ENCODE data around the gene DCUN1D4. TPM values are rescaled to one million over a fixed set of nuclear protein-coding genes. Genes with fewer than 3 reads are reported as not detected.
"Not testable (repeated sequence)": the region's sequence is repeated elsewhere in the genome, so short reads cannot be mapped to it uniquely, and the experiment has no call there.

DCUN1D4 gene
- total RNA-seq, 1 donor from 2014 or later = 21.4 TPM

DNA sequence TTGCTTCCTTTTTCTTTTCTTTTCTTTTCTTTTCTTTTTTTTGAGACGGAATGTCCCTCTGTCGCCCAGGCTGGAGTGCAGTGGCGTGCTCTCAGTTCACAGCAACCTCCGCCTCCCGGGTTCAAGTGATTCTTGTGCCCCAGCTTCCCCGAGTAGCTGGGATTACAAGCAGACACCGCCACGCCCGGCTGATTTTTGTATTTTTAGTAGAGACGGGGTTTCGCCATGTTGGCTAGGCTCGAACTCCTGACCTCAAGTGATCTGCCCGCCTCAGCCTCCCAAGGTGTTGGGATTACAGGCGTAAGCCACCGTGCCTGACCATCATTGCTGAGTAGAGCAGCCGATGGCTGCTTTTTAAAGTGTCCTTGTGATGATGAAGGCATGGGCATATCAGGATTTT, 50.4 kb downstream of the DCUN1D4 start:
- not testable (repeated sequence) for DNase-seq (ENCODE audit: low read depth in 2 of 2)

DNA sequence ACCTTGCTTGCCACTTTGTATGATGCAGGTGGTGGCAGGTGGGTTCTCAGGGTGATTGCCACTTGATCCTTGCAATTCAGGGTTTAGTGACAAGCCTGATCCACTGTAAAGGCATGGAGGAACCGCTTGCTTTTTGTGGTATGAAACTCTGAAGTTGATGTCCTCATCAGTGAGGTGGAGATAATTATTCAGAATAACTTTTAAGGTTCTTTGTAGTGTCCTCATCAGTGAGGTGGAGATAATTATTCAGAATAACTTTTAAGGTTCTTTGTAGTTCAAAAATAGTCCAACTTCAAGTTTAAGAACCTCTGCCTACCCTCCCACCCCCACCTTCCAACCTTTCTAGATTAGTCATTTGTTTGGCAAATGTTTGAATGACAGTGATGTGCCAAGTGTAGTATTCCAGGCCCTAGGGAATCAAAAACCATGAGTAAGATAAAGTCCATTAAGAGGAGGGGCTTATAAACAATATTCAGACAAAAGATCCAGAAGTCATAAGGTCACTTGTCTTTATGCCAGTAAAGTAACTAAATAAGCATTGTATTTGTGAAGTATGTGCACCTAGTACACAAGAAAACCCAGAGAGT, 51.2 kb downstream of the DCUN1D4 start:
- peak; percentile 34 to 70 for DNase-seq (ENCODE audit: low read depth in 2 of 2)

DNA sequence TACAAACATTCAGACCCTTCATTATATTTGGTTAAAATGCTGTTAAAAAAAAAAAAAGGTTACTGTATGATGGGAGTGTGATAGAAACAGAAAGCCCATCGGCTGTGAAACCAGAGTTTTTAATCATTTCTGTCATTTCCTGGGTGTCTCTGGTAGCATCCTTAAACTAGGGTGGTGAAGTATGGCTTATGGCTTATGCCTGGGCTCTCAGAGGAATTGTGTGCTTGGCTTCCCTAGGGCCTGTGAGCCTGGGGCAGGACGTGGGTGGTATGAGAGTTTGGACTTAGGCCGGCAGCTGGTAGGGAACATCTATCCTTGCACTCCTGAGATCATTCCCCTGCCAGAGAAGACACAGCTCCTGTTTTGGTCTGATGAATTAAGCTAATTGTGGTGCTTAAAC, 52.2 kb downstream of the DCUN1D4 start:
- DNase-seq (ENCODE audit: low read depth in 2 of 2) = no peak

DNA sequence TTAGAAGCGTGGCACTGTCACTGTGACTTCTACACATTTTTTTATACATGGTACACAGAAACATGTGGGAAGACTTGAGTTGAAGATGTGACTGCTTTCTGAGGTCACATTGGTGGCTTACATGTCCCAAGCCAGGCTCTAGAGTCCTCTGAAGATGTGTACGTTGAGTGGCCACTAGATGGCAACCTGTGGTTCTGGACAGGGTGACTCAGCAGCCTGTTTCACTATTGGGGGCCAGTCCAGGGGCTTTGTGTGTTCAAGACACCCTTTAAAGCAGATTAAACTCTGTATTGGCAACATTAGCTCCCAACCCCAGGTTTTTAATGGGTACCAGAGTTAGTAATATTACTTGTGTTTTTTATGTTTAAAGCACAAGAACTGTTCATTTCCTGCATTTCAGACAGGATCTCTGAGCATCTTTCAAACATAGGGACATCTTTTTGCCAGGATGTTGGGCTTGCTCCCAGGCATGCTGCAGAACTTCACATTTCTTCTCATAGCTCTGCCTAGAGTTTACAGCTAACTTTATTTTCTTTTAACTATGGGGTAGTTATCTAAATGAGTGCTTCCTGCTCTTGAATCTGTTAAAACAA, 53.0 kb downstream of the DCUN1D4 start:
- DNase-seq (ENCODE audit: low read depth in 2 of 2) = peak; percentile 50 to 77

DNA sequence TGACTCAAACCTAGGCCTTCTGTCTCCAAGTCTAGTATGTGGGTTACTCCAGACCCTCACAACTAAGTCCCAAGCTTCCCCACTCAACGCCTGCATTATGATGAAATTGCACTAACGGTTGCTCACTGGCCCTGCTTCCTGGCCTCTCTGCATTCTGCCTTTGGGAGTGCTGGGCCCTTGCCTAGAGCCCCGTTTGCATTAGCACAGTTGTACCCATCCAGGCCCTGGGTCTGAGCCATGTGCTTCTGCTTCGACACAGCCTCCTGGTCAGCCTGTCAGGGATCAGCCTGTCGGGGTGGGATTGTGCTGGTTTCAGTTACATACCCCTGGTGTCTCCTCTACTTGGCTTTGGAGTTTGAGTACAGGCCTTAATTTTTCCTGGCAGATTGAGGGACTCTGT, 58.4 kb downstream of the DCUN1D4 start:
- no peak for DNase-seq (ENCODE audit: low read depth in 2 of 2)

DNA sequence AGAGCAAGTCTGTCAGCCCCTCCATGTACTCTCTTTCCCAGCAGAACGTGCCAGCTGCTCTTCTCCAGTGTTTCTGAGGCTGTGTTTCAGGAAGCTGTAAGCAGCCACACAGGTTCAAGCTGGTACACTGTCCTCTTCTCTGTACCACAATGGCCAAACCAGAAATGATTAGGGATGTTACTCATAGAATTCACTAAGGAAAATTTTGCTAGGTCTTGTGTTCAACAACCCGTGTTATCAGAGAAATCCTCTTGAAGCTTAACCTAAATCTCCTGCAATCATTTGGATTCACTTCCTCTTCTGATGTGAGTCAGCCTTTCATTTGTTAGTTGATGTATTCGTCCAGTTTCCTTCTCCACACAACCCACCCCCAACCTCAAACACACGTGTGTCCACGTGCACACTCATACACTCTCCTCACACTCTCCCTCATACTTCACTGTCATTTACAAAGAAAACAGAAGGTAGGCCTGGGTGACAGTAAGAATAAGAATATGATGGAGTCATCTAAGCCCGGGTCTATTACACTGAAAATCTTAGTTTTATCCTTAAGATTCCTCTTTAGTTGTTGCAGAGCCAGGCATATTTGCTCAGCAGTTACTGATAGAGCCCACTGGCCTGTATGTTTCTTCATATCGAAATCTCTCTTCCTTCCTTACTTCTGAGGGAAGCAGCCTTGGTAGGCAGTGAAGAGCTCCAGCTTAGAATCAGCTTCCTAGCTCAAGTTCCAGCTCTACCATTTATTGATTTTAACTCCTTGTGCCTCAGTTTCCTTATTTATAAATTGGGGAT, 63.4 kb downstream of the DCUN1D4 start:
- peak; percentile 40 to 88 for DNase-seq (ENCODE audit: low read depth in 2 of 2)

DNA sequence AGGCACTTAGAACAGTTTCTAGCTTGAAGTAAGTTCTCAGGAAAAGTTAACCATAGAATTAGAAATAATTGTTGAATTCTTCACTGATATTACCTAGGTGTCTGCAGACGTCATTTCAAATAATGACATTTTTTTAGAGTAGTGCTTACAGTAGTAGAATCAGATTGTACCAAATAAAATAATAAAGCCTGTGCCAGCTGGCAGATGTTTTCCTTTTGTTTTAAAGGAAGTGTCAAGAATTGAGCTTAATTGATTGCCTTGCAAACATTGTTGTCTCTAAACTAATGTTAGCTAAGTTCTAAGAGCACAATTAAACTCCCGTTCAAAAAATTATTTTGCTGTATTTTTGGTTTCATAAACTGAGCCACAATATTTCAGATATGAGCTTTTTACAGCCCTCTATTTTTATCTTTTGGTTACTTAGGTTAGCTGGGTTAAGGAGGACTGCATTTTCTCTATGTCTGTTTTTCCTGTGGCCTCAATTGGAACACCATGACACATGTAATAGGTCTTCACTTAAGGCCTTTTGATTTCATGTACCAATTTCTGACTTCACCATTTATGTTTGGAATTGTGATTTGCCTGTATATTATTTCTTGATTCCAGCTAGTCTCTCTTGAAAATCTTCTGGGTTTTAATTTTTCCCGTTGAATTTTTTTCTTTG, 64.2 kb downstream of the DCUN1D4 start:
- DNase-seq (ENCODE audit: low read depth in 2 of 2) = peak; percentile 45 to 72

DNA sequence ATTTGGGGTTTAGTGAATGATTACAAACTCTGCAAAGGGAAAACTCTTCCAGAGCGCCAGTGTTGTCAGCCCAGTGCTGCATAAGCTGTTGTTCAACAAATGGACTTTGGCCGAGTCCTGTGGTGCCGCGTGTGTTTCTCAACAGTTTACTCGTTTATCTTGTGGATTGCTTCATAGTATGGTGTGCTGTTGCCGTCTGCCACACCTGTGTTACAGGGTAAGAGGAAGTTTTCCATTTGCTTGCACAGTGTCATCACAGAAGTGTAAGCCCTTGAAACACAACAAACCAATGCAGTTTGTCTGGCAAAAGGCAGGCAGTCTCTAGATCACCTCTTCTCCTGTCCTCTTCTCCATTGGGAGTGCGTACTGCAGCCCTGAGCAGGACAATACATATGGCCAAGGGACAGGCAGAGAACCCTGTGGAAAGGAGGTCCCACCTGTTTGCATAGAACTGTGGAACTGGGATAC, 66.3 kb downstream of the DCUN1D4 start:
- no peak for DNase-seq (ENCODE audit: low read depth in 2 of 2)

DNA sequence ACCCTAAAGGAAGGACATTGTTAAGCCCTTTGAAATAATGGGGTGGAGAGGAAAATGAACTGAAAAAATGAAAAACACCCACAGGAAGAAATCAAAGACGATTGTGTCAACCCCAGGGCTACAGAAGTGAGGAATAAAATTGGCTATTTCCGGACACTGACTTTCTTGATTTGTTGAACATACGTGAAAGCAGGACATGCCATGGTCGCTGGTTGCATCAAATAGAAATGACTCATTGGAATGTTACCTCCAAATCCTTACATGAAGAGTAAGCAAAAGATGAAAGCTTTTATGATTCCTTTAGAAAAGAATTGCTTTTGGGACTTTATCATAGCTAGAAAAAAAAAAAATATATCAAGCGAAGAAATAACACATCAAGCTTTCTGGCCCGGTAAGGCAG, 75.3 kb downstream of the DCUN1D4 start:
- no peak for DNase-seq (ENCODE audit: low read depth in 2 of 2)

DNA sequence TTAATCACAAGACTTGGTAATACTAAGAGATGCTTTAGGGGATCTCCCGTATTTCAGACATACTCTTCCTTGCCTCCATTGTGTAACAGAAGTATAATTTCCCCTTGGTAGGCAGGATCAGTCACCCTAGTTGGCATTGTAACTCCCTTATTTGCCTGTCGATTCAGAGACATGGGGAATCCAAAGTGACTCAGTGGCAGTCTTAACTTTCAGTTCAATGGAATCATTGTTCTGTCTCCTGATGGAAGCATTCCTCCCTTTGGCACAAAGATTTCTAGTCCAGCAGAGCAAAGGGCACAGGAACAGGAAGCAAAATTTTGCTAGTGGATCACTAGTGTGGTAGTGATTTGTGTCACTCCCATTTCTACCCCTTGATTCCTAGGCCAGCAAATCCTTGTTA, 80.4 kb downstream of the DCUN1D4 start:
- DNase-seq (ENCODE audit: low read depth in 2 of 2) = no peak

DNA sequence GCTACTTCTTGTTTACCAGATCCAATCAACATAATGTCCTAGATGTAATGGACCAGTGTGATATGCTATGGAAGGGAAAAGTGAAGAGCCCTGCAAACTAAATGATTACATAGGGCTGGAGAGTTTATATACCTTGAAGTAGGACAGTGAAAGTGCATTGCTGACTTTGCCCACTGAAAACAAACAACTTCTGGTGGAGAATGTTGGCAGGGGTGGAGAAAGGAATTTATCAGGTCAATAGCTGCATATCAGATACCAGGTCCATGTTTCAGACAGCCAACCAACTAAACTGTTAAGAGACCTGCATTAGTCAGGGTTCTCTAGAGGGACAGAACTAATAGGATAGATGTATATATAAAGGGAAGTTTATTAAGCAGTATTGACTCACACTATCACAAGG, 82.4 kb downstream of the DCUN1D4 start:
- DNase-seq (ENCODE audit: low read depth in 2 of 2) = no peak

DNA sequence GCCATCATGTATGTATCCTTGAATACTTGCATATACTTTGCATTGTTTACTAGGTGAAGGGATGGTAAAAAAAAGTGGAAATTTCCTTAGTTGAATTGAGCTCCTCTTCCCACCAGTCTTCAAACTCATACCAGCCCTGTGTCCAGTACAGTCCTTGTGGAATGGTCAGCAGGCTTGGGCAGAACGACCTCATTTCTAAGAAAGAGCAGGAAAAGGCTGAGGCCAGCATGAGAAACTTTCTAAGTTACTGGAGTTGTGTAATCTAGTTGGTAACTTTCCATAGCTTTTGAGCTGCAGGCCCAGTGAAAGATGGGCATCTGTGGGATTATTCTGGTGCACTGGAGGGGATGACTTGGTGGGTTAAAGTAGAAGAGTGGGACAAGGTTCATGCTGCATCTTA, 87.6 kb downstream of the DCUN1D4 start:
- DNase-seq (ENCODE audit: low read depth in 2 of 2) = no peak

DNA sequence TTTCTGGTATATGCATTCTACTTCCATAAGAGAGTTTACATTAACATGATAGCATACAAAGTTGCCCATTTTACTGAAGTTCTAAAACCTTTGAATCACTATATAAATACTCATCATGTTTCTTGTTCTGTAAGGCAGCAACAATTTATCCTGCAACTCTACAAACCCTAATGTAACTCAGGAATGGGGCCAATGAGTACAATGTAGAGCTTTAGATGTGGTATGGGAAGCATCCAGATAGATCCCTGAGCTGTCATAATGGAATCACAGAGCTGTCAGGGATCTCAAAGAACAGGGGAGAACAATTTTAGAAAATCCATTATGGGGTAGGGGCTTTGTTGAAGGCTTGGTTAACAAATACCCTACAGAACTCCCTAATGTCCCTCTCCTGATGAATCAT, 88.5 kb downstream of the DCUN1D4 start:
- DNase-seq (ENCODE audit: low read depth in 2 of 2) = no peak

DNA sequence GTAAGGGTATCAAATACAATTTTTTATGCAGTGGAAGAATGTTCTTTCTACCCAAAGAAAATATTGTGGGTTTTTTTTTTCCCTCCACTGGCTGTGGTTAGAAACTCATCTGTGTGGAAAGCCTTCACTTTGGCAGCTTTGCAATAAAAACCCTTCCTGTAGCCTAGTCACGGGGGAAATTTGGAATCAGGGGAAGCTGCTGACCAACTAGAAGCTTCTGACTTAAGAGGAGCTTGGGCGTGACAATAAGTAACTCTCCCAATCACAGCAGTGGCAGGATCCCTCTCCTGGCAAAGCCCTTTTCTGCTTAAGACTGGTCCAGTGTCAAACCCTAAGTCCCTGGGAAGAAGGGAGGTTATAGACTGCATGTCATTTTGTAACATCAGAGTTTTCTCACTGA, 89.3 kb downstream of the DCUN1D4 start:
- no peak for DNase-seq (ENCODE audit: low read depth in 2 of 2)

DNA sequence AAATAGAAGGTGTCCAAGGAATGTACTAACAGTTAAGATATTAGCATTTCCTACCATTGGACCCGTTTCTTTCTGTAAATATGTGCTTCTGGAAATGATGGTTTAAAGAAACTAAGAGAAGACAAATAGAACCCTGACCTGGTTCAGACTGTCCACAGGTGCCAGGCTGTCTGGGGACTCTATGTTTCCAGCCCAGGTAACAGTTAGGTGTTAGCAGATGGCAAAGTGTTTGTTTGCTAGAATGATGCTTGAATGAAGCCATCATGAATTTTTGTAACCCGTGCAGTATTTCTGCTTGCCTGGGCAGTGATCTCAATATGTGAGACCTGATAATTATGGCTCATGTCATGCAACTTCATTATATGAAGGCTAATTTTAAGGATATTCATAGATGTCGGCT, 89.7 kb downstream of the DCUN1D4 start:
- no peak for DNase-seq (ENCODE audit: low read depth in 2 of 2)

DNA sequence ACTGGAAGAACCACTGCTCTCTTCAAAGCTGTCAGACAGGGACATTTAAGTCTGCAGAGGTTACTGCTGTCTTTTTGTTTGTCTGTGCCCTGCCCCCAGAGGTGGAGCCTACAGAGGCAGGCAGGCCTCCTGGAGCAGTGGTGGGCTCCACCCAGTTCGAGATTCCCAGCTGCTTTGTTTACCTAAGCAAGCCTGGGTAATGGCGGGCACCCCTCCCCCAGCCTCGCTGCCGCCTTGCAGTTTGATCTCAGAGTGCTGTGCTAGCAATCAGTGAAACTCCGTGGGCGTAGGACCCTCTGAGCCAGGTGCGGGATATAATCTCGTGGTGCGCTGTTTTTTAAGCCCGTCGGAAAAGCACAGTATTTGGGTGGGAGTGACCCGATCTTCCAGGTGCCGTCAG, 97.5 kb downstream of the DCUN1D4 start:
- not testable (repeated sequence) for DNase-seq (ENCODE audit: low read depth in 2 of 2)

DNA sequence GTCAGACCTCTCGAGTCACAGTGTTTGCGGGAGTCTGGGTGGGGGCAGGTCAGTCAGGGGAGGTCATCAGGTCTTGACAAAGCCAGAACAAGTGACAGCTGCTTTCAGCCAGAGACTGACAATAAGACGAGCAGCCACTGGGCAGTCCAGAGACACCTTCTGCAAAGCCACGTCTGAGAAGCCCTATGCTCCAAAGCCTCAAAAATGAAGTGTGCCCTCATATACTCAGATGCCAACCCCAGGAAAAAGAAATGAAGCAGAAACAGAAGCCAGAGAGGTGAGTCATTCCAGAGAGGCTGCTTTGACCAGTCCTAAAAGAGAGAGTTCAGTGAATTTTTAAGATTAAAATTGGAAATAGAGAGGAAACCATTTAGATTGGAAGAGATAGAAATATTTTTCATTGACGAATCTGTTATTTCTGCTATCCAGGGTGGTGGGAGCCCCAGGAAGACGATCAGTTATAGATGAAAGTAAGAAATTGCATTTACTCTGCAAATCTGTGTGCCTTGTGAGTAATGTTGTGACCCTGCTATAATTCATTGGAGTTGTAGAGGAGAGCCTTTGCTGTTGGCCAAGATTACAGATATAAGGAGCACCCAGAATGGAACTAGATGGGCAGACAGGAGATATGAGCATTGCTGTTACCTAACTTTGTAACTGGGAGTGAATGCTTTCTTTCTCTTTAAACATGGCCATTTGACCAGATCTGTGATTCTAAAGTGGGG, 99.3 kb downstream of the DCUN1D4 start:
- no peak for DNase-seq (ENCODE audit: low read depth in 2 of 2)

DNA sequence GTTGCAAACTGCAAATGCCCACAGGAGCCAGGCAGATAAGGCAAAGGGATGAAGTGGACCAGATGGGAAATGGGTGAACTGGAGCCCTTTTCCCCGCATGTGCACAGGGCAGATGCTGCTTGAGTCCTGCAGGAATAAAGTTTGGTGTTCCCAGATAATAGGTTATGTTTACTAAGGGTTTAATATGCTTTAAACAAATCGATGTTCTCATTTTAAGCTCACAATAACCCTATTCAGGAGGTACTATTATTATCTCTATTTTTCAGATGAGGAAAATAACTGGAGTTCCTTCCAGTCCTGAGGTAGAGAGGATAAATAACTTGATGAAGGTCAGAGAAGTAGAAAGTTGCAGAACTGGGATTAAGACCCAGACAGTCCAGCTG, 99.9 kb downstream of the DCUN1D4 start:
- DNase-seq (ENCODE audit: low read depth in 2 of 2) = no peak

DNA sequence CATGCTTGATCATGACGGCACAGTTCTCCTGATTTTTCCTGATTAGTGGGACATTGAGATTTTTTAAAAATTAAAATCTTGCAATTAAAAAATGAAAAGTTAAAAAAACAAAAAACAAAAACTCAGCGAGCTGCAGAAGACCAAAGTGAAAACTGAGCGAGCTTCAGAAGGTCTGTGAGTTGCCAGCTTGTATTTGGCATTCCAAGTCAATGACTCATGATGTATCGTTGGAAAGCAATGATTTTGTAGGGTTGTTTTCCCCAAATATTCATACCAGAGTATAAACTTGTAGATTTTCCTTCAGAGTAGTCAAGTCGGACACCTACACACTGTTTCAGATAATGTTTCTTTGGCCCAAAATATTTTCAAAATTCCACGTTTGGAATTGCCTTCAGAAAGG, 100.3 kb downstream of the DCUN1D4 start:
- no peak for DNase-seq (ENCODE audit: low read depth in 2 of 2)

DNA sequence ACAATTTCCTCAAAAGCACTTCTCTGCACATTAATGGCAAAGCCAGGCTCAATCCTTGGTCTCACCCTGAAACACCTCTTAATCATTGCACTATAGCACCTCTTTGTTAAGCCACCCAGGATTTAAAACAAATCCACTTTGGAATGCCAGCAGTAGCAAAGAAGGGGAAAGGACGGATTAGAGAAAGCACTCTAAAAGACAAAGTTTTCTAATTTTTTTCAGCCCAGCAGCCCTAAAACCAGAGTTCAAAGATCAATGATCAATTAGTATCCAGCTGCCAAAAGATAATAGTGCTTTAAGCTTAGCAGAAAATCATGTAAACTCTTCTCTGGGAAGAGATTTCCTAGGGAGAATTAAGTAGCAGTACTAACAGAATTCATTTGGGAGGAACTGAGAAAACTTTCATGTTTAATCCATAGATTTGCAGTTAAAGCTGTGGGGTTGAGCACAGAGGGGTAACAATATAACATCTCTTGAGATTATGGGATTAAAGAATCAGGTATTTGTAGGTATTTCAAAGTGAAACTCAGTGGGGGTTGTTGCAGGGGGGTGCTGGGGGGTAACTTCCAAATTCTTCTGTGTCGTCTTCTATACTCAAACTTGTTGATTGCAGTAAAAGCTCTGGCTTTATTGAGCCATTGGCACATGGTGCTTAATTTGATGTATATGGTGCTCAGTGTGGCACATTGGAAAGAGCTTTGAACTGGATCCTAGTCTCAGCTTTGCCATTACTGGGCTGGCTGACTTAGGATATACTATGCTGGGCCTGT, 115.4 kb downstream of the DCUN1D4 start:
- no peak for DNase-seq (ENCODE audit: low read depth in 2 of 2)

DNA sequence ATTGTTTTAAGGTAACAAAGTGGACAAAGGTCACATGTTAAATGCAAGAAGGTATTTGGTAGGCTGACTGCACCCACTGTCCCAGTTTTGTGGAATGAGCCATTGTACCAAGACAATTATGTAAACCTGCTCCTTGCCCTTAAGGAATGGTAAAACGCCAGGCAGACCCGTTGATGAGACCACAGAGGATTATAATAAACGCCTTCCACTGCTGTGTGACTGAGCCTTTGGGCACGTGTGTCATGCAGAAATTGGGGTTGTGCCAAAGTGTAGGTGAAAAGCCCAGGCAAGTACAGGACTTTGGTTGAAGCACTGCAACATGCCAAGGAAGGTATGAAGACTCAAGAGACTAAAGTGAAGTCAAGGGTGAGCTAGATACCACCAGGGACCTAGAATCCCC, 117.5 kb downstream of the DCUN1D4 start:
- no peak for DNase-seq (ENCODE audit: low read depth in 2 of 2)

Data from dermis microvascular lymphatic vessel endothelial cell (primary cell).